PFSK-1 (cell line): Measurements from ENCODE around the gene NUPR1.

ENCODE experiments used
- FOXP2 ChIP-seq: optimal IDR thresholded peaks from 2 replicates; pipeline ENCODE3; 2011; ENCODE audit warnings: borderline replicate concordance, control low read depth, inconsistent platforms; ENCODE audit not compliant: insufficient read depth; ENCODE audit errors: extremely low read length, extremely low read depth
- POLR2AphosphoS5 ChIP-seq: IDR thresholded peaks from 2 replicates; pipeline ENCODE4 v1.6.1; 2012; ENCODE audit warnings: low read depth, mild to moderate bottlenecking, control low read depth, low read length, moderate library complexity
- SIN3A ChIP-seq: IDR thresholded peaks from 2 replicates; pipeline ENCODE4 v1.6.1; 2012; ENCODE audit warnings: mild to moderate bottlenecking, low read length, moderate library complexity, borderline replicate concordance; ENCODE audit not compliant: insufficient read depth
- TAF1 ChIP-seq: IDR thresholded peaks from 2 replicates; pipeline ENCODE4 v1.6.1; 2012; ENCODE audit warnings: low read length, control low read depth, borderline replicate concordance; ENCODE audit not compliant: insufficient read depth
- TF ChIP-seq, protein P1 (sequence below), 2 experiments: IDR thresholded peaks; 2 replicates each; pipeline versions ENCODE4 v1.6.1 to v1.8.0; 2011 to 2012; ENCODE audit warnings: low read depth in 2 of 2, low read length in 2 of 2, control low read depth in 1 of 2, inconsistent platforms in 1 of 2, mild to moderate bottlenecking in 1 of 2, moderate library complexity in 1 of 2; ENCODE audit not compliant: insufficient read depth in 1 of 2

Gene NUPR1

DNA sequence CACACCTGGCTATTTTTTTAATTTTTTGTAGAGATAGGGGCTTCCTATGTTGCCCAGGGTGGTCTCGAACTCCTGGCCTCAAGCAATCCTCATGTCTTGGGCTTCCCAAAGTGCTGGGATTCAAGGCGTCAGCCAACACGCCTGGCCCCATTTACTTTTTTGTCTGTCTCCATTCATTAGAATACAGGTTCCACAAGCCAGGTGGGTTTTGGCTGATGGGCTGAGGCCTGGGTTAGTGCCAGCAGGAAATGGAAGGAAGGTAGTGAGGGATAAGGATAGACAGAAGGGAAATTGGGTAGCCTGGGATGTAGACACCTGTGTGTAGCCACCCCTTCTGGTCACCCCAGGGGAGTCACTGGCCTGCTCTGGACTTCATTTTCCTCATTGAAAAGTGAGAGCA lies 27.7 kb downstream of the NUPR1 start:
- TF ChIP-seq TAF1 (no peak), FOXP2 (no peak), POLR2AphosphoS5 (no peak), SIN3A (no peak)
- TF ChIP-seq, protein P1, sequence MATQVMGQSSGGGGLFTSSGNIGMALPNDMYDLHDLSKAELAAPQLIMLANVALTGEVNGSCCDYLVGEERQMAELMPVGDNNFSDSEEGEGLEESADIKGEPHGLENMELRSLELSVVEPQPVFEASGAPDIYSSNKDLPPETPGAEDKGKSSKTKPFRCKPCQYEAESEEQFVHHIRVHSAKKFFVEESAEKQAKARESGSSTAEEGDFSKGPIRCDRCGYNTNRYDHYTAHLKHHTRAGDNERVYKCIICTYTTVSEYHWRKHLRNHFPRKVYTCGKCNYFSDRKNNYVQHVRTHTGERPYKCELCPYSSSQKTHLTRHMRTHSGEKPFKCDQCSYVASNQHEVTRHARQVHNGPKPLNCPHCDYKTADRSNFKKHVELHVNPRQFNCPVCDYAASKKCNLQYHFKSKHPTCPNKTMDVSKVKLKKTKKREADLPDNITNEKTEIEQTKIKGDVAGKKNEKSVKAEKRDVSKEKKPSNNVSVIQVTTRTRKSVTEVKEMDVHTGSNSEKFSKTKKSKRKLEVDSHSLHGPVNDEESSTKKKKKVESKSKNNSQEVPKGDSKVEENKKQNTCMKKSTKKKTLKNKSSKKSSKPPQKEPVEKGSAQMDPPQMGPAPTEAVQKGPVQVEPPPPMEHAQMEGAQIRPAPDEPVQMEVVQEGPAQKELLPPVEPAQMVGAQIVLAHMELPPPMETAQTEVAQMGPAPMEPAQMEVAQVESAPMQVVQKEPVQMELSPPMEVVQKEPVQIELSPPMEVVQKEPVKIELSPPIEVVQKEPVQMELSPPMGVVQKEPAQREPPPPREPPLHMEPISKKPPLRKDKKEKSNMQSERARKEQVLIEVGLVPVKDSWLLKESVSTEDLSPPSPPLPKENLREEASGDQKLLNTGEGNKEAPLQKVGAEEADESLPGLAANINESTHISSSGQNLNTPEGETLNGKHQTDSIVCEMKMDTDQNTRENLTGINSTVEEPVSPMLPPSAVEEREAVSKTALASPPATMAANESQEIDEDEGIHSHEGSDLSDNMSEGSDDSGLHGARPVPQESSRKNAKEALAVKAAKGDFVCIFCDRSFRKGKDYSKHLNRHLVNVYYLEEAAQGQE (IDR thresholded peaks at IDR 0.05; ENCODE audit: insufficient read depth in 1 of 2, low read depth in 2 of 2, low read length in 2 of 2) = no peak

GRCh38 chr16:28505489-28506137 lies 33.2 kb downstream of the NUPR1 start:
- TF ChIP-seq POLR2AphosphoS5 (no peak), TAF1 (no peak), FOXP2 (no peak), SIN3A (no peak)
- TF ChIP-seq, protein P1 (IDR thresholded peaks at IDR 0.05; ENCODE audit: insufficient read depth in 1 of 2, low read depth in 2 of 2, low read length in 2 of 2) = no peak

GRCh38 chr16:28504707-28505404 lies 33.9 kb downstream of the NUPR1 start:
- no peak for TF ChIP-seq SIN3A
- TF ChIP-seq FOXP2 = no peak
- TF ChIP-seq, protein P1 (IDR thresholded peaks at IDR 0.05; ENCODE audit: insufficient read depth in 1 of 2, low read depth in 2 of 2, low read length in 2 of 2) = no peak
- TF ChIP-seq POLR2AphosphoS5 = no peak
- no peak for TF ChIP-seq TAF1

GRCh38 chr16:28503470-28504259 lies 35.1 kb downstream of the NUPR1 start:
- TF ChIP-seq SIN3A = no peak

GRCh38 chr16:28502290-28502689 lies 36.5 kb downstream of the NUPR1 start:
- no peak for TF ChIP-seq POLR2AphosphoS5
- TF ChIP-seq, protein P1 (IDR thresholded peaks at IDR 0.05; ENCODE audit: insufficient read depth in 1 of 2, low read depth in 2 of 2, low read length in 2 of 2) = no peak
- no peak for TF ChIP-seq SIN3A
- TF ChIP-seq FOXP2 = no peak
- TF ChIP-seq TAF1 = no peak
